ENCODE results near the gene PVALEF.

The PVALEF gene

GRCh38 chr17:81228834-81229665, 63.7 kb downstream of the PVALEF start:
- TF ChIP-seq CTCF (IDR thresholded peaks at IDR 0.05; ENCODE audit: low read depth, low read length, missing control alignments) = no peak
- no peak for DNase-seq (ENCODE audit: low read depth)
- H3K4me3 ChIP-seq (ENCODE audit: low read depth, low read length) = no peak overlapping the region
- in situ Hi-C loops (cut with HindIII; ENCODE audit: low sequenced_read_pairs) = no loop called here

GRCh38 chr17:81229666-81229920, 64.3 kb downstream of the PVALEF start:
- in situ Hi-C loops (cut with HindIII; ENCODE audit: low sequenced_read_pairs) = no loop called here
- DNase-seq (ENCODE audit: low read depth) = no peak
- no peak overlapping the region for H3K4me3 ChIP-seq (ENCODE audit: low read depth, low read length)
- no peak for TF ChIP-seq CTCF (IDR thresholded peaks at IDR 0.05; ENCODE audit: low read depth, low read length, missing control alignments)

- no peak overlapping the region for H3K4me3 ChIP-seq (ENCODE audit: low read depth, low read length)
- in situ Hi-C loops (cut with HindIII; ENCODE audit: low sequenced_read_pairs) = no loop called here
- TF ChIP-seq CTCF (IDR thresholded peaks at IDR 0.05; ENCODE audit: low read depth, low read length, missing control alignments) = peak; percentile 33
- DNase-seq (ENCODE audit: low read depth) = no peak
These were observed 64.9 kb downstream of the PVALEF start for GRCh38 chr17:81230043-81230820.

GRCh38 chr17:81231121-81231645, 65.9 kb downstream of the PVALEF start:
- in situ Hi-C loops (cut with HindIII; ENCODE audit: low sequenced_read_pairs) = no loop called here
- H3K4me3 ChIP-seq (ENCODE audit: low read depth, low read length) = no peak overlapping the region
- DNase-seq (ENCODE audit: low read depth) = no peak
- TF ChIP-seq CTCF (IDR thresholded peaks at IDR 0.05; ENCODE audit: low read depth, low read length, missing control alignments) = no peak

- DNase-seq (ENCODE audit: low read depth) = no peak
- no peak for TF ChIP-seq CTCF (IDR thresholded peaks at IDR 0.05; ENCODE audit: low read depth, low read length, missing control alignments)
- no peak overlapping the region for H3K4me3 ChIP-seq (ENCODE audit: low read depth, low read length)
- in situ Hi-C loops (cut with HindIII; ENCODE audit: low sequenced_read_pairs) = no loop called here
These were observed 66.7 kb downstream of the PVALEF start for GRCh38 chr17:81231766-81232581.

All from astrocyte of the cerebellum (primary cell).